Activated gamma-delta T cell (primary cell): ENCODE data around the gene CAMK1D.

Experiments
- DNase-seq: peaks from one replicate; lab custom pipeline; 2025; lab: John Stamatoyannopoulos, UW

The CAMK1D gene

DNA sequence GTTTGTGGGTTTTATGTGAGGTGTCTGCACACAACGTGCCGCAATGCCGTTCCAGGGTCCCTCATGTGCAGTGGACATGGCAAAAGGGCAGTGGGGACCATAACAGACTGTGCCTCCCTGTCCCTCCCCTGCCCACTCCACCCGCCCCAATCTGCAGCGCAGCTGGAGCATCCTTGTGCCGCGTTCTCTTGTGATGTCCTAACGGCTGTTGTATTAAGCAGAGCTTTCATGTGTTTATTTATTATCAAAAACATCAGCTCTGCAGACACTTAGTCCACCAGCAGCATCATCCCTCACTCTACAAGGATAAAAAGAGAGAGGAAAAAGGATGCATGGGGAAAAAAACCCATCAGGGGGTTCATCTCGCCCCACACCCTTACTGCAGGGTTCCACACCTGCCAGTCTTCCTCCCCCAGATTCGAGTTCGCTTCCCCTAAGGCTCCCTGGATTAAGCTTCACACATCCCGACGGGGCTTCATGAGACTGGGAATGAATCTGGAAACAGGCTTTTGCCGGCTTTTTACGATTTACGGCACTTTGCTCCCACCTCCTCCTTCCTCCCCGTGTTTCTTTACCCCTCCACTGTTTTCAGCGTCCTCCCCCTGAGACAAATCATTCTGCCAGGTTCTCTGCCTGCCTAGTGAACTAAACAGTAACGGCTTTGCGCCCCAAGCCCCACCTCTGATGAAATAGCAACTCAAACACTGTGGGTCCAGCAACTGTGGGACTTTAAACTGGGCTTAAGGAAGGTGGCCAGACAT, 301.4 kb downstream of the CAMK1D start:
- no peak for DNase-seq

DNA sequence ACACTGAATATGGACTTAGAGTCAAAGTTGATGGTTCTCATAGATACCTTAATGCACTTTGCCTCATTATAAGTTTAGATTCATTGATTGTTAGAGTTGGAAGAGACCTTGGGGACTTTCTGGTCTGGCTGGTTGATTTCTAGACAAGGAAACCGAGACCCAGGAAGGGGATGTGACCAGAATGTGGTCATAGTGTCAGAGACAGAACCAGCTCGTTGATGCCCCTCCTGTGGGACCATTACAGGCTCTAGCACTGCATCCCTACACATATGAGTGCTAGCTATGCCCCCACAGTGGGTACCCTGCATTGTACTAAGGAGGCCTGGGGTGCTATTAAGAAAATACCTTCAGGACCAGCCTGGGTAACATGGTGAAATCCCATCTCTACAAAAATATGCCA, 306.6 kb downstream of the CAMK1D start:
- no peak for DNase-seq

GRCh38 chr10:12656518-12657142, 307.3 kb downstream of the CAMK1D start:
- DNase-seq: no peak

DNA sequence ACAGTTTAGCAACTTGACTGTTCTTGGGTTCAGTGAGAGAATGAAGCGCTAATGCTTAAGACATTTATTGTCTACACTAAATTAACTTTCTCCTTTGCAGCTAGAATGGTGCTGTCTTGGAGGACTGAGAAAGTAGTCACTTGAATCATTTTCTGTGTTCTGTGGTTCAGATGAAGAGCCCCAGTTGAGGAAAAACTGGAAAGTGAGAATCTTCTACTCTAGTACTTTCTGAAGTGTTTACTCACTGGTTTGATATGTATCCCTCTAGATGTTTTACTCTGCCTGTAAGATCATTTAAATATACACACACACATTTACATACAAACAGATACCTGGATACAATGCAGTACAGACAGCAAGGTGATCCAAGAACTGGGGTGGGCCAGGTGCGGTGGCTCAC, 308.1 kb downstream of the CAMK1D start:
- no peak for DNase-seq

DNA sequence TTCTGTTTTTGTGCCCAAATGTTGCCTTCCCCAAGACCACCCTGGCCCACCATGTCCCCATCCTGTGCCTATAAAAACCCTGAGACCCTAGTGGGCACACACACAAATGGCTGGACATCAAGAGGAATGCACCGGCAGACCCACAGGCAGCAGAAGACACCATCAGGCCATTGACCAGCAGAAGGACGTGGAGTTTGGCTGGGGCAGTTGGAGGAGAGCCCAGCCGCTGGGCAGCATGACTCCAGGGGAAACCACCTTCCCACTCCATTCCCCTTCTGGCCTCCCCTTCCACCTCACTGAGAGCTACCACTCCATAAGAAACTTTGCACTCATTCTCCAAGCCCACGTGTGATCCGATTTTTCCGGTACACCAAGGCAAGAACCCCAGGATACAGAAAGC, 309.2 kb downstream of the CAMK1D start:
- DNase-seq: no peak

GRCh38 chr10:12659706-12660105, 310.4 kb downstream of the CAMK1D start:
- DNase-seq: no peak

DNA sequence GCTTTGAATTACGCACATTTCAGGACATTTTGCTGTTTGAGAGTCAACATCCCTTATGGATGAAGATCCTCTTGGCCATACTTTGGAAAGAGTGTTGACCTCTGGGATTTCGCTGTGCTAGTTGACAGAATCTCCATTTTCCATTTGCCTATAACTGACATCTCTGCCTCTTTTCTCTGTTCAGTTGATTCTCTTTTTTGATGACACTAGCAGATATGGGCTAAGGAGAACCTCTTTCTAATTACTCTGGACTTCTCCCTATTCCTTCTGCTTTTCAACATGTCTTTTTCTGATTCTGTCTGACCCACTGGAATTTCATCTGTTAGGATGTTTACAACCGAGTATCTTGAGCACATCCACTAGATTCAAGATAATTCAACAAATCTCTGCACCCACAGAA, 311.5 kb downstream of the CAMK1D start:
- no peak for DNase-seq

DNA sequence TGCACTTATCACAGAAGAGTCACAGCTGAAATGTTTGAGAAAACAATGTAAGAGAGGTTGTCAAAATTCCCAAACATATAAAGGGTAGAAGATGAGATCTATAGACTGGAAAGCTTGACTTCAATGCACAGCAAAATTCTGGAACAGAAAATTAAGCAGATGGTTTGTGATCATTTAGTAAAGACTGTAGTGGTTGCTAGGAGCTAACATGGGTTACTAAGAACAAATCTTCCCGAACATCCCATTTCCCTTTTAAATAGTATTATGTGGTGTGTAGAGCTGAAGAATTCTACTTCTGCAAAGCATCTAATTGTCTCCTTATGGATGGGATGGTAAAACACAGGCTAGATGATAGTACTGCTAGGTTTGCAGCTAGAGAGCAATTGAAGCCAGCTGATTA, 312.3 kb downstream of the CAMK1D start:
- no peak for DNase-seq

DNA sequence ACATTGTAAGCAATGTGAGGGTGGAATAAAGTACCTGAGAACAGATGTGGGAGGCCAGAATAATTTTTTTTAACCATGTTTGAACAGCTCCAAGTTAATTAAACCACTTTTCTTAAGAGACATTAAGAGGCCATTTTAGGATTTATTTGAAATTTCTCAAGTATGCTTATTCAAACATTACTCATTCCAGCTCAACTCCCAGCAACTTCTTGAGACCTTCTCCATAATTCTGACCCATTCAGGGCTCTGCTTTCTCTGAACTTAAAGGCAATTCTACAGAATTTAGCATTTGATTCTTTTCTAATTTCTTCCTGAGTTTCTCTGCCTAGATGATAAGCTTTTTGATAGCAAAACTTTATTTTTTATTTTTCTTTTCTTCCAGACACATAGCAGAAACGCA, 314.5 kb downstream of the CAMK1D start:
- no peak for DNase-seq

DNA sequence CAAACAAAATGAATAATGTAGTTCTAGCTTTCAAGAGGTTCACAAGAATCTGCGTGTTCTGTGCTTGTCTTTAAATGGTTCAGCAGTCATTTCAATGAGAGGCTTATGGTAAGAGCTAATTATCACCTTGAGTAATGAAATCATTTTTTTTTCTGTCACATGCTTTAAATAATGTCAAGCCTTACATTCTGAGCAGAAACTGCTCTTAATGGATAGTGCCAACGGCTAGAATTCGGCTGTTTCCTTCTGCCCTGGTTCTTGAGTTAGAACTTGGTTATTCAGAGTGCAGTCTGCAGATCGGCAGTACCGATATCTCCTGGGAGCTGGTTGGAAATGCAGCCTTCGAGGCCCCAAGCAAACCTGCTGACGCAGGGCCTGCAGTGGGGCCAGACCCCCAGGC, 316.2 kb downstream of the CAMK1D start:
- no peak for DNase-seq

DNA sequence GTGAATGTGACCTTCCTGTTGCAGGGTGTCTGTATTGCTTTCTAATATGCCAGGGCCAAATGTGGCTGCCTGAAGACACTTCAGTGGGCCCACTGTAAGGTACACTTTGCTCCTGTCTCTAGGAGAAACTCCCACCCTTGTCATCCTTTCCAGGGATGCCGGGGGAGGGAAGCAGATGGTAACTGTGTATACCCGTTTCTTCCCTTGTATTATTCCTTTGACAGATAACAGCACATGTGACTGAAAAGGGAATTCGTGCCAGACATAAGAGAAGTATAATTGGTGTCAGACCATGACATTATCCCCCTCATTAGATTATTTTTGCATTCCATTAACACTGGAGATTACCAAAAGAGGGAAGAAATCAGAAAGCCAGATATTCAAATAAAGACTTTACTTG, 317.7 kb downstream of the CAMK1D start:
- no peak for DNase-seq

- no peak for DNase-seq
These were observed 319.3 kb downstream of the CAMK1D start for GRCh38 chr10:12668634-12669033.

DNA sequence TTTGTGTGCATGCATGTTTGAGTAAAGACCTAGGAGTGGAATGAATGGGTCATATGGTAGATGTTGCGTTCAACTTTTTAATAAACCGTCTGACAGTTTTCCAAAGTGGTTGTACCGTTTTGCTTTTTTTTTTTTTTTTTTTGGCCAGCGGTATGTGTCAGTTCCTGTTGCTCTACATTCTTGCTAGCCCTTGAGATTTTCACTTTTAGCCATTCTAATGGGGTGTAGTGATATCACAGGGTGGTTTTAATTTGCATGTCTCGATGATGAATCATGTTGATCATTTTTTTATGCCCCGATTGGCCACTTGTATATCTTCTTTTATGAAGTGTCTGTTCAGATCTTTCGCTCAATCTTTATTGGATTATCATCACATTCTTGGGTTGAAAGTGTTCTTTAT, 320.7 kb downstream of the CAMK1D start:
- DNase-seq: no peak

GRCh38 chr10:12675186-12675585, 325.8 kb downstream of the CAMK1D start:
- DNase-seq: no peak

DNA sequence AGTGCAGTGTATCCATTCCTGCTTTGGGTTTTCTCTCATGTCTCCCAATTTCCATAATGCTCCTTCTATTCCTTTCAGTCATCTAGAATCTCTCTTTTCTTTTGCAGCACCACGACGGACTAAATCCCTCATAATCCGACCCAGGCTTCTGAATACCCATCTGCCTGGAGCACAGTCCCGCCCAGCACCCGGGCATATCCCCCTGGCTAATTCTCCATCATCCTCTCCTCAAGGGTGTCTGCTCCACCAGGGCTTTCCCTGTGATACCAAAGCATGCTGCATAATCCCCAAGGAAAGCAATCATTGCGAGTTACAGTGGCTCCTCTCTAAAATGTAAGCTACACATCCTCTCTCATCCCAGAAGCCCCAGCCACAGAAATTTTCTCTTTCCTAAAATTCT, 330.3 kb downstream of the CAMK1D start:
- no peak for DNase-seq

DNA sequence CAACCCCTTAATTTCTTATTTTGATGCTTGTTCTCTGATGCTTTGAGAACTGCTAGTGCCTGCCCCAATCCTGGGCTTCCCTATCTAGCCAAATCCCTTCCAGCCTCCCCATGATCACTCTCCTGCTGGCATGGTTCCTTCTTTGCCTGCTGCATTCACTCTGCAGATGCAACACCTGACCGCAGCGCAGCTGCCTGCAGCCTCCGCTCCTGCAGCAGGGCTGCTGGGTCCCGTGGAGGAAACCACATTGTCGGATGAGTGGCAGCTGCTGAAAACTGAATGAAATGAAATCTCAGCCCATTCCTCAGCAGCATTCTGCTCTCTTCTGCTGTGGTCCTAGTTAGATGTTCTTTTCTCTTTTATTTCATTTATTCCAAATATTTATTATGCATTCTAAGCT, 331.9 kb downstream of the CAMK1D start:
- no peak for DNase-seq

GRCh38 chr10:12684784-12685183, 335.4 kb downstream of the CAMK1D start:
- DNase-seq: no peak

- no peak for DNase-seq
These were observed 336.1 kb downstream of the CAMK1D start for GRCh38 chr10:12685261-12686058.

DNA sequence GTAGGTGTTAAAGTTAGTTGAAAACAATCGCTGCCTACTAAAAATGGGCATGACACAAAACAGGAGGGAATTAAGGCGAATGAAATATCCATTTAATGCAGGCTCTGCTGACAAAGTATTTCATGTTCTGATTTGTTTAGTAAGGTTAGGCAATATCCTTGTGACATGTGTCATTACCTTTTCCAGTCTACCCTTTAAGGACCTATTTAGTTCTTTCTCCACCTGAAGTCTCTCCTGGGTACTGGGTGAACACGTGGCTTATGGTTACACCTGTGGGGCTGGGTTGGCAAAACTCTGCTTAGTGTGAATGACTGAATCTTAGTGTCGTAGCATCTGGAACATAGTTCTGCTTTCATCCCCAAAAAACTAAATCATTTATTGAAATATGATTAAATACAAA, 338.6 kb downstream of the CAMK1D start:
- DNase-seq: no peak

DNA sequence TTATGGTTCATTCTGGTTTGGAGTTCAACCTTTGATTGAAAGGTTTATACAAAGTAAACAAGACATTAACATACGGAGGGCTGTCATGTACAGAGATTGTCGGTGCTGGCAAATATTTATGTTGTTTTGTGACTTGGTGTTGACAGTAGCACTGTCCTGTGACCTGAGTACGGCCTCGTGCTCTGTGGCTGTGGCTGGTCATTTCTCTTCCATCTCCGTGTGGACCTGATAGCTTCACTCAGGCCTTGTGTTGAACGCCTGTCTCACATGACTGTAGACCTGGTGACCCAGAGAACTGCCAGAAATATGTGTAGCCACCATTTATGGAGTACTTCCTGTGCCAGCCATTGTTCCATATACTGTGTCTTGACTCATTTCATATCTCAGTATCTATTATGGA, 340.5 kb downstream of the CAMK1D start:
- DNase-seq: no peak

- DNase-seq: no peak
These were observed 341.3 kb downstream of the CAMK1D start for GRCh38 chr10:12690525-12691126.

- no peak for DNase-seq
These were observed 342.2 kb downstream of the CAMK1D start for GRCh38 chr10:12691596-12691995.

- DNase-seq: no peak
These were observed 348.4 kb downstream of the CAMK1D start for GRCh38 chr10:12697764-12698163.
